ENCODE results near the gene TBXA2R.
A peak's percentile ranks its signal among the peaks of the same experiment; 100 is the strongest.
"Not testable (repeated sequence)": the region's sequence is repeated elsewhere in the genome, so short reads cannot be mapped to it uniquely, and the experiment has no call there.

Gene TBXA2R

DNA sequence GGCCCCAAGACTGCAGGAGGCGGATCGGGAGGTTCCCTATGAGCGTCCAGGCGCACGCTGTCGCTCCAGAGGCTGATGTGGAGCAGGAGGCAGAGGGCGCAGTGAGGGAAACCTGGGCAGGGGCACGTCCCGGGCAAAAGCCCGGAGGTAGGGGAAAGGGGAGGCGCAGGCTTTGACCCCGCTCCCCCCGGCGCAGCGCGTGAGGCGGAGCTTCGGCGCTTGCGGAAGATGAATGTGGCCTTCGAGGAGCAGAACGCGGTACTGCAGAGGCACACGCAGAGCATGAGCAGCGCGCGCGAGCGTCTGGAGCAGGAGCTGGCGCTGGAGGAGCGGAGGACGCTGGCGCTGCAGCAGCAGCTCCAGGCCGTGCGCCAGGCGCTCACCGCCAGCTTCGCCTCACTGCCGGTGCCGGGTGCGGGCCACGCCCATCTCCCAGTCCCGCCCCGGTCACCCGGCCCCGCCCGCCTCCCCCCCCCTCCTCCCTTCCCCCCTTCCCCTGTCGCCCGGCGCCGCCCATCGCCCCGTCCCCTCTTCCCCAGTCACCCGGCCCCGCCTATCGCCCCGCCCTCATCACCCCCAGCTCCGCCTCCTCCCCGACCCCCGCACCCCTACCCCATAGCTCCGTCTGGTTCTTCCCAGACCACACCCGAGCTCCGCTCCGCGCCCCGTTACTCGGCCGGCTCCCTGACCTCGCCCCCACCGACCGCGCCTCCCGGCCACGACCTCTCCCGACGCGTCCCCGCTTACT is 29.8 kb downstream of the TBXA2R start:
- DNase-seq, result no peak

DNA sequence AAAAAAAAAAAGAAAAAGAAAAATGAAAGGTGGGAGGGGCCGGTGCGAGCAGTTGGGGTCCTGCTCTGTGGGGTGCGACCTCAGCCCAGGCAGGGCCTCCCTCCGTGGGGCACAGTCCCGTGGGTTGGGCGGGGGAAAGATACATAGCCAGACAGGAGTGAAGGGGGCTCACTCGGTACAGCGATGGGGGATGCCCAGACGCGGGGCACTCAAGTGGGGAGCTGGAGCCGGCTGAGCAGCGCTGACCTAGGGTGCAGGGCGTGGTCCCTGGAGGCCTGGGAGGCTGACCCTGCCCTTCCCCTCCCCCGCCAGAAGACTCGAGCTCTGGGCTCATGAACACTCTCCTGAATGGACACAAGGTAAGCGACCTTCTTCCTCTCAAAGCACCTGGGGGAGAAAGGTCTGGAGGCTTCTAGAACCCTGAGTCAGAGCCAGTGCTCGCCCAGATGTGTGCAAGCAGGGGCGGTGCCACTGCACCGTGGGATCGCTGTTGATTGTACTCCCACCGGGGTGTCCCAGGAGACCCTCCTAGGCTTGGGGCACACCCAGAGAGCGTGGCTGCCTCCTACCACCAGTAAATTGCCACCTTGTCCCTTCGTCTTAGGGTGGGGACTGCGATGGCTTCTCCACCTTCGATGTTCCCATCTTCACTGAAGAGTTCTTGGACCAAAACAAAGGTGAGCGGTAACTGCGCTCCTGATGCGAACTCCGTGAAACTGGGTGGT is 30.6 kb downstream of the TBXA2R start:
- DNase-seq, result no peak

DNA sequence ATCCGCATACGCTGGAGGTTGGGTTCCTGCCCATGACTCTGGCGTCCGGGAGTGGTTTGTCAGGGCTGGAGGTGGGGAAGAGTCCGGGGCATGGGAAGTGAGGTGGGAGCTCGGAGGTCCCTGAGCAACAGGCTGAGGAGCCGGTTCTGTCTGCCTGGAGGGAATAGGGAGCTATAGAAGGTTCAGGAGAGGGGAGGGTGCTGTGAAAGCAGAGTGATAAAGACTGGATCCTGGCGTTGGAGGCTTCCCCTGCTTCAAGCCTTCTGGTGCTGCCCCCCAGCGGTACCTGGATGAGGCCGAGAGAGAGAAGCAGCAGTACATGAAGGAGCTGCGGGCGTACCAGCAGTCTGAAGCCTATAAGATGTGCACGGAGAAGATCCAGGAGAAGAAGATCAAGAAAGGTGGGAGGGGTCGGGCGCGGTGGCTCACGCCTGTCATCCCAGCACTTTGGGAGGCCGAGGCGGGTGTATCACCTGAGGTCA is 31.4 kb downstream of the TBXA2R start:
- no peak for DNase-seq

- DNase-seq, result peak; percentile 71
Observed at GRCh38 chr19:3573858-3574637, 32.6 kb downstream of the TBXA2R start.

DNA sequence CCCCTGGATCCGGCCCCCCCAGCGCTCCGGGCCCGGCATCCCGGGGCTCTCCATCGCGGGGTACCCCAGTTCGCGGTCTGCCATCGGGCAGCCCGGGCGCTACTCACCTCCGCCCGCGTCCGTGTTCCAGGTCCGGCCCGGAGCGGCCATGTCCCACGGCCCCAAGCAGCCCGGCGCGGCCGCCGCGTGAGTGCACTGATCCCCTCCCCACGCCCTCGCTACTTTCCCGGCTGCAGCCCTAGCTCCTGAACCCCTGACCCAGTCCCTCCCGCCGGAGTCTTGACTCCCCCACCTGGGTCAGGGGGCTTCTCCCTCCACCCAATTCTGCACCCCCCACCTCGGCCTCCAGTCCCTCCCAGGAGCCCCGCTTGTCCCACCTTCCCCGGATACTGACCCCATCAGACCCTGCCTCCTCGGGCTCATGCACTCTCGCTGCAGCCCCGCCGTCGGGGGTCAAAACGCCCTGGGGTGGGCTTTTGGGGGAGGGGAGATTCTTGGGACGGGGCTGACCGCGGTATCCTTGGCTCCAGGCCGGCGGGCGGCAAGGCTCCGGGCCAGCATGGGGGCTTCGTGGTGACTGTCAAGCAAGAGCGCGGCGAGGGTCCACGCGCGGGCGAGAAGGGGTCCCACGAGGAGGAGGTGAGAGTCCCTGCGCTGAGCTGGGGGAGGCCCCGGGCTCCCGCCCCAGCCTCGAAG is 33.4 kb downstream of the TBXA2R start:
- no peak for DNase-seq

GRCh38 chr19:3572855-3573161 is 33.9 kb downstream of the TBXA2R start, which contains the start of gene HMG20B:
Gene HMG20B (plus strand): TSS chr19:3572944. CDS start chr19:3573310, 366 bp downstream.
- no peak for DNase-seq

GRCh38 chr19:3572132-3572854 is 34.4 kb downstream of the TBXA2R start:
- peak; percentile 99 for DNase-seq

- no peak for DNase-seq
Observed at GRCh38 chr19:3570606-3571011, 36.1 kb downstream of the TBXA2R start.

DNA sequence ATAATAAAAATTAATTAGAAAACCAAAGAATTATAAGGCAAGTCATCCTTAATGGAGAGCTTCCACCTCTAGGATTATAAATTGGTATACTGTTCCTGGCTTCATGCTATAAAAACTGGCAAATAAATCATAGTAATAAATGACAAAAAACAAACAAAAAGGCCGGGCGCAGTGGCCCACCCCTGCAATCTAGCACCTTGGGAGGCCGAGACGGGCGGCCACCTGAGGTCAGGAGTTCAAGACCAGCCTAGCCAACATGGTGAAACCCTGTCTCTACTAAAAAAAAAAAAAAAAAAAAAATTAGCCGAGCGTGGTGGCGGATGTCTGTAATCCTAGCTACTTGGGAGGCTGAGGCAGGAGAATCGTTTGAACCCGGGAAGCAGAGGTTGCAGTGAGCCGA is 36.6 kb downstream of the TBXA2R start:
- not testable (repeated sequence) for DNase-seq

GRCh38 chr19:3565139-3565538 is 41.5 kb downstream of the TBXA2R start:
- DNase-seq, result no peak

DNA sequence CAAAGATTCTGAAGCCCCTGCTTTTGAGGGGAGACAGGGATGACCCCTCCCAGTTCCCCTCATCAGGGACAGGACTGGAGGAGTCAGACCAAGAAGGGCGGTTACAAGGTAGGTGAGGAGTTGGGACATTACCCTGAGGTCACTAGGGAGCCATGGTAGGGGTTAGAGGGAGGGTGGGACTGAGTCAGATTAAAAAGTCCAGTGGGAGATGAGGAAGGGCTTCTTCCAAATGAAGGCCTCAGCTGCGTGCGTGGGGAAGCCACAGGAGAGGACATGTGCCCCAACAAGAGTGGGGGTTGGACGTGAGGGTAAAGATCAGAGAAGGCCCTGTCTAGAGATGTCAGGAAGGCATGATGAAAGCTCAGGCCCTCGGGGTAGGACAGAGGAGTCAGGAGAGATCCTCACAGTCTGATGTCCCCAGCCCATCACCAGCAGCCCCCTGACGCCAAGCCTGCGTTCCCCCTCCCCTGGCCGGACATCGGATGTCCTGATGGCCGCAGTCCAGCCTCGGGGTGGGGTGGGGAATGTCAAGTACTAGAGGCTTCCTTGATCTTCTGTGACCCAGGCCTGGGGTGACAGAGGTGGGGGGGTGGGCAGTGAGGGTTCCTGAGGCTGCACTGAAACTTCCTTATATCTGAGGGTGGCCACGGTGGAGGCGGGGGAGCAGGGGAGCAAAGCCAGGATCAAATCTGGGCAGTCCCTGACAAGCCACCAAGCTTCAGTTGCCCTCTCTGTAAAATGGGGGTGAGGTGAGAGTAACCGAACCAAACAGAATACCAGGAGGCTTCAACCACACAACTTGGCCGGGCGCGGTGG is 42.8 kb downstream of the TBXA2R start:
- no peak for DNase-seq

GRCh38 chr19:3557461-3558248 is 49.0 kb downstream of the TBXA2R start, which contains the start of gene MFSD12:
Gene MFSD12 (minus strand): TSS chr19:3557586. CDS start chr19:3557403, 183 bp downstream.
- peak; percentile 87 for DNase-seq

GRCh38 chr19:3556978-3557460 is 49.7 kb downstream of the TBXA2R start:
- peak; percentile 45 for DNase-seq

GRCh38 chr19:3556423-3556977 is 50.2 kb downstream of the TBXA2R start:
- DNase-seq, result no peak

GRCh38 chr19:3555653-3556422 is 50.8 kb downstream of the TBXA2R start:
- DNase-seq, result no peak

DNA sequence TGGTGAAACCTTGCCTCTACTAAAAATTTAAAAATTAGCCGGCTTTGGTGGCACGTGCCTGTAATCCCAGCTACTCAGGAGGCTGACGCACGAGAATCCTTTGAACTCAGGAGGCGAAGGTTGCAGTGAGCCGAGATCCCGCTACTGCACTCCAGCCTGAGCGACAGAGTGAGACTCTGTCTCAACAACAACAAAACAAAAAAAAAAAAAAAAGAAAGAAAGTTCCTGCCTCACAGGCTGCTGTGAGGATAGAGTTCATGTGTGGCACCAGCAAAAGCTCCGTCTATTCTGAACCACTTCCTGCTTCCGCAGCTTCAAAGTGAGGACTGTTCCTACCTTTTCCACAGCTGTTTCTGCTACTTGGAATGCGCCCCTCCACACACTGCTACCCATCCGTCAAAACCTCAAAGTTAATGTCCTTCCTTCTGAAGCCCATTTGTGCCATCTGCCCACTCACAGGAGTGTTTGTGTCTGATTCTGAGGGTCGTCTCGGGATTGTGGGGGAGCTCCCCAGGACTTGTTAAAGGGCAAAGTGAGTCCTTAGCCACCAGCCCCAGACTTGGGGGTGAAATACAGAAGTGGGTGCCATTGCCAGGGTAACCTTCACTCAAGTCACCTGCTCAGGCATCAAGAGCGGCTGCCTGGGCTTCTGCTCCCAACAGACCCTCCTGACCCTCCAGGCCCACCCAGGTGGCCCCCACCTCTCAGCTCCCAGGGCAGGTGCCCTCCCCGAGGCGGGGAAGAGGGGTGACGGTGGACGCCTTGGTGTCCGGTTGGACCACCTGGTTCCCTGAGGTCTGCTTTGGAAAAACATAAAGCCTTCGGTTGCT is 52.2 kb downstream of the TBXA2R start:
- DNase-seq, result peak; percentile 20

DNA sequence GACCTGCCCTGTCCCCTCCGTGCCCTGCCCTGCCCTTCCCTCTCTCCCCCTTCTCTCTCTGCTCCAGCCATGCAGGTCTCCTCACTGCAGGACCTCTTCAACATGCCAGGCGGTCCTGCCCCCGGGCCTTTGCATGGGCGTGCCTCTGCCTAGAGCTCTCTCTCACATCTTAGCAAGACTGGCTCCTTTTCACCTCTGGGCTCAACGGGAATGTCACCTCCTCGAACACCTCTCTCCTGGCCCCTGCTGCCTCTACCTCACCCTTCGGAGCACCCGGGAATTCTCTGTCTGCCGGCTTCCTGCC is 54.9 kb downstream of the TBXA2R start:
- DNase-seq, result no peak

All from effector CD8-positive, alpha-beta T cell (primary cell).